HEK293 (cell line): ENCODE results near the gene EMC9.

Source experiments
- BCL11A ChIP-seq: fragments of 450-650 bp; formaldehyde crosslinking; IDR thresholded peaks from 2 replicates; pipeline ENCODE4 v1.5.1; 2016; ENCODE audit warnings: low read depth, missing biosample characterization, missing genetic modification characterization
- GLIS1 ChIP-seq: fragments of 450-650 bp; formaldehyde crosslinking; IDR thresholded peaks from 2 replicates; pipeline ENCODE4 v1.5.1; 2016; ENCODE audit warnings: missing biosample characterization, missing genetic modification characterization
- GLIS2 ChIP-seq: fragments of 450-650 bp; formaldehyde crosslinking; IDR thresholded peaks from 2 replicates; pipeline ENCODE4 v1.5.1; 2016; ENCODE audit warnings: missing biosample characterization, missing genetic modification characterization
- PATZ1 ChIP-seq: fragments of 450-650 bp; formaldehyde crosslinking; IDR thresholded peaks from 2 replicates; pipeline ENCODE4 v1.5.1; 2016; ENCODE audit warnings: missing biosample characterization, missing genetic modification characterization
- SALL2 ChIP-seq: fragments of 450-650 bp; formaldehyde crosslinking; IDR thresholded peaks from 2 replicates; pipeline ENCODE4 v1.5.0; 2017; ENCODE audit warnings: missing biosample characterization, mild to moderate bottlenecking, missing genetic modification characterization, borderline replicate concordance
- SETDB1 ChIP-seq: IDR thresholded peaks from one replicate; pipeline ENCODE4 v1.6.1; 2017; ENCODE audit warnings: mild to moderate bottlenecking, low read length, moderate library complexity, mixed read lengths; ENCODE audit not compliant: insufficient read length
- WT1 ChIP-seq: fragments of 450-650 bp; formaldehyde crosslinking; IDR thresholded peaks from 2 replicates; pipeline ENCODE4 v1.5.1; 2016; ENCODE audit warnings: missing biosample characterization, missing genetic modification characterization
- YY1 ChIP-seq: fragments of 450-650 bp; formaldehyde crosslinking; IDR thresholded peaks from 2 replicates; pipeline ENCODE4 v1.5.1; 2018; ENCODE audit warnings: missing biosample characterization, missing genetic modification characterization
- ZFHX2 ChIP-seq: fragments of 450-650 bp; formaldehyde crosslinking; conservative IDR thresholded peaks from 2 replicates; pipeline ENCODE4 v1.5.1; 2016; ENCODE audit warnings: missing biosample characterization, missing genetic modification characterization
- ZNF132 ChIP-seq: fragments of 450-650 bp; formaldehyde crosslinking; IDR thresholded peaks from 2 replicates; pipeline ENCODE4 v1.5.1; 2017; ENCODE audit warnings: missing biosample characterization, missing genetic modification characterization, borderline replicate concordance
- ZNF157 ChIP-seq: fragments of 450-650 bp; formaldehyde crosslinking; IDR thresholded peaks from 2 replicates; pipeline ENCODE4 v1.5.1; 2016; ENCODE audit warnings: missing biosample characterization, missing genetic modification characterization
- ZNF16 ChIP-seq: fragments of 450-650 bp; formaldehyde crosslinking; IDR thresholded peaks from 2 replicates; pipeline ENCODE4 v1.5.1; 2016; ENCODE audit warnings: low read depth, missing biosample characterization, missing genetic modification characterization
- ZNF174 ChIP-seq: fragments of 450-650 bp; formaldehyde crosslinking; IDR thresholded peaks from 2 replicates; pipeline ENCODE4 v1.5.0; 2017; ENCODE audit warnings: missing biosample characterization, mild to moderate bottlenecking, missing genetic modification characterization
- ZNF175 ChIP-seq: fragments of 450-650 bp; formaldehyde crosslinking; IDR thresholded peaks from 2 replicates; pipeline ENCODE4 v1.5.1; 2016; ENCODE audit warnings: missing biosample characterization, missing genetic modification characterization
- ZNF24 ChIP-seq: fragments of 450-650 bp; formaldehyde crosslinking; IDR thresholded peaks from 2 replicates; pipeline ENCODE4 v1.5.1; 2016; ENCODE audit warnings: missing biosample characterization, missing genetic modification characterization
- ZNF366 ChIP-seq: fragments of 450-650 bp; formaldehyde crosslinking; conservative IDR thresholded peaks from 2 replicates; pipeline ENCODE4 v1.5.1; 2016; ENCODE audit warnings: missing biosample characterization, missing genetic modification characterization
- ZNF423 ChIP-seq: fragments of 450-650 bp; formaldehyde crosslinking; IDR thresholded peaks from 2 replicates; pipeline ENCODE4 v1.5.1; 2016; ENCODE audit warnings: missing biosample characterization, missing genetic modification characterization
- ZNF433 ChIP-seq: fragments of 450-650 bp; formaldehyde crosslinking; IDR thresholded peaks from 2 replicates; pipeline ENCODE4 v1.5.1; 2016; ENCODE audit warnings: missing biosample characterization, missing genetic modification characterization, low read depth
- ZNF501 ChIP-seq: fragments of 450-650 bp; formaldehyde crosslinking; IDR thresholded peaks from 2 replicates; pipeline ENCODE4 v1.5.1; 2016; ENCODE audit warnings: missing biosample characterization, missing genetic modification characterization
- ZNF548 ChIP-seq: fragments of 450-650 bp; formaldehyde crosslinking; IDR thresholded peaks from 2 replicates; pipeline ENCODE4 v1.5.1; 2016; ENCODE audit warnings: missing biosample characterization, missing genetic modification characterization
- ZNF585B ChIP-seq: fragments of 450-650 bp; formaldehyde crosslinking; IDR thresholded peaks from 2 replicates; pipeline ENCODE4 v1.5.1; 2016; ENCODE audit warnings: missing biosample characterization, missing genetic modification characterization
- ZNF596 ChIP-seq: fragments of 450-650 bp; IDR thresholded peaks from 2 replicates; pipeline ENCODE4 v1.5.0; 2018; ENCODE audit warnings: missing biosample characterization, mild to moderate bottlenecking, missing genetic modification characterization, moderate library complexity
- ZNF600 ChIP-seq: fragments of 450-650 bp; formaldehyde crosslinking; IDR thresholded peaks from 2 replicates; pipeline ENCODE4 v1.5.1; 2016; ENCODE audit warnings: missing biosample characterization, missing genetic modification characterization
- ZNF621 ChIP-seq: fragments of 450-650 bp; formaldehyde crosslinking; IDR thresholded peaks from 2 replicates; pipeline ENCODE4 v1.5.1; 2017; ENCODE audit warnings: missing biosample characterization, missing genetic modification characterization
- ZNF626 ChIP-seq: fragments of 450-650 bp; sonication (Bioruptor Pico); formaldehyde crosslinking; IDR thresholded peaks from 2 replicates; pipeline ENCODE4 v1.5.1; 2018; ENCODE audit warnings: missing biosample characterization, missing genetic modification characterization, inconsistent platforms
- ZNF629 ChIP-seq: fragments of 450-650 bp; formaldehyde crosslinking; IDR thresholded peaks from 2 replicates; pipeline ENCODE4 v1.5.1; 2017; ENCODE audit warnings: missing biosample characterization, missing genetic modification characterization
- ZNF660 ChIP-seq: fragments of 450-650 bp; IDR thresholded peaks from 2 replicates; pipeline ENCODE4 v1.5.1; 2018; ENCODE audit warnings: missing biosample characterization, mild to moderate bottlenecking, missing genetic modification characterization
- ZNF837 ChIP-seq: fragments of 450-650 bp; formaldehyde crosslinking; IDR thresholded peaks from 2 replicates; pipeline ENCODE4 v1.5.1; 2016; ENCODE audit warnings: missing biosample characterization, missing genetic modification characterization
- TF ChIP-seq, protein P1 (sequence below): fragments of 450-650 bp; formaldehyde crosslinking; IDR thresholded peaks from 2 replicates; pipeline ENCODE4 v1.5.1; 2016; ENCODE audit warnings: missing biosample characterization, missing genetic modification characterization
- TF ChIP-seq, protein P2 (sequence below): fragments of 450-650 bp; formaldehyde crosslinking; IDR thresholded peaks from 2 replicates; pipeline ENCODE4 v1.5.1; 2017; ENCODE audit warnings: missing biosample characterization, missing genetic modification characterization
- TF ChIP-seq, protein P3 (sequence below): fragments of 450-650 bp; formaldehyde crosslinking; IDR thresholded peaks from 2 replicates; pipeline ENCODE4 v1.5.1; 2016; ENCODE audit warnings: missing biosample characterization, missing genetic modification characterization
- TF ChIP-seq, protein P4 (sequence below): fragments of 450-650 bp; formaldehyde crosslinking; IDR thresholded peaks from 2 replicates; pipeline ENCODE4 v1.5.1; 2016; ENCODE audit warnings: missing biosample characterization, missing genetic modification characterization

Gene EMC9

GRCh38 chr14:24113801-24114531 is 27.4 kb downstream of the EMC9 start (continued):
- TF ChIP-seq BCL11A: 0 out of 2 replicates have a peak, but pooled peaks have one; percentile 24
- TF ChIP-seq ZNF423 (tag by site-specific recombination): peak; percentile 87
- no peak for TF ChIP-seq ZNF175 (tag by site-specific recombination)
- TF ChIP-seq, protein P1, sequence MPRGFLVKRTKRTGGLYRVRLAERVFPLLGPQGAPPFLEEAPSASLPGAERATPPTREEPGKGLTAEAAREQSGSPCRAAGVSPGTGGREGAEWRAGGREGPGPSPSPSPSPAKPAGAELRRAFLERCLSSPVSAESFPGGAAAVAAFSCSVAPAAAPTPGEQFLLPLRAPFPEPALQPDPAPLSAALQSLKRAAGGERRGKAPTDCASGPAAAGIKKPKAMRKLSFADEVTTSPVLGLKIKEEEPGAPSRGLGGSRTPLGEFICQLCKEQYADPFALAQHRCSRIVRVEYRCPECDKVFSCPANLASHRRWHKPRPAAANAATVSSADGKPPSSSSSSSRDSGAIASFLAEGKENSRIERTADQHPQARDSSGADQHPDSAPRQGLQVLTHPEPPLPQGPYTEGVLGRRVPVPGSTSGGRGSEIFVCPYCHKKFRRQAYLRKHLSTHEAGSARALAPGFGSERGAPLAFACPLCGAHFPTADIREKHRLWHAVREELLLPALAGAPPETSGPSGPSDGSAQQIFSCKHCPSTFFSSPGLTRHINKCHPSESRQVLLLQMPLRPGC (tag by site-specific recombination): peak; percentile 56
- no peak for TF ChIP-seq ZNF621 (tag by site-specific recombination)
- TF ChIP-seq, protein P2, sequence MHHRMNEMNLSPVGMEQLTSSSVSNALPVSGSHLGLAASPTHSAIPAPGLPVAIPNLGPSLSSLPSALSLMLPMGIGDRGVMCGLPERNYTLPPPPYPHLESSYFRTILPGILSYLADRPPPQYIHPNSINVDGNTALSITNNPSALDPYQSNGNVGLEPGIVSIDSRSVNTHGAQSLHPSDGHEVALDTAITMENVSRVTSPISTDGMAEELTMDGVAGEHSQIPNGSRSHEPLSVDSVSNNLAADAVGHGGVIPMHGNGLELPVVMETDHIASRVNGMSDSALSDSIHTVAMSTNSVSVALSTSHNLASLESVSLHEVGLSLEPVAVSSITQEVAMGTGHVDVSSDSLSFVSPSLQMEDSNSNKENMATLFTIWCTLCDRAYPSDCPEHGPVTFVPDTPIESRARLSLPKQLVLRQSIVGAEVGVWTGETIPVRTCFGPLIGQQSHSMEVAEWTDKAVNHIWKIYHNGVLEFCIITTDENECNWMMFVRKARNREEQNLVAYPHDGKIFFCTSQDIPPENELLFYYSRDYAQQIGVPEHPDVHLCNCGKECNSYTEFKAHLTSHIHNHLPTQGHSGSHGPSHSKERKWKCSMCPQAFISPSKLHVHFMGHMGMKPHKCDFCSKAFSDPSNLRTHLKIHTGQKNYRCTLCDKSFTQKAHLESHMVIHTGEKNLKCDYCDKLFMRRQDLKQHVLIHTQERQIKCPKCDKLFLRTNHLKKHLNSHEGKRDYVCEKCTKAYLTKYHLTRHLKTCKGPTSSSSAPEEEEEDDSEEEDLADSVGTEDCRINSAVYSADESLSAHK (tag by site-specific recombination): no peak
- TF ChIP-seq YY1: no peak
- TF ChIP-seq GLIS1: peak; percentile 75
- TF ChIP-seq ZNF433: no peak
- TF ChIP-seq ZNF24 (tag by site-specific recombination): peak; percentile 57; the same call in 1 of the 2 replicates
- TF ChIP-seq, protein P3, sequence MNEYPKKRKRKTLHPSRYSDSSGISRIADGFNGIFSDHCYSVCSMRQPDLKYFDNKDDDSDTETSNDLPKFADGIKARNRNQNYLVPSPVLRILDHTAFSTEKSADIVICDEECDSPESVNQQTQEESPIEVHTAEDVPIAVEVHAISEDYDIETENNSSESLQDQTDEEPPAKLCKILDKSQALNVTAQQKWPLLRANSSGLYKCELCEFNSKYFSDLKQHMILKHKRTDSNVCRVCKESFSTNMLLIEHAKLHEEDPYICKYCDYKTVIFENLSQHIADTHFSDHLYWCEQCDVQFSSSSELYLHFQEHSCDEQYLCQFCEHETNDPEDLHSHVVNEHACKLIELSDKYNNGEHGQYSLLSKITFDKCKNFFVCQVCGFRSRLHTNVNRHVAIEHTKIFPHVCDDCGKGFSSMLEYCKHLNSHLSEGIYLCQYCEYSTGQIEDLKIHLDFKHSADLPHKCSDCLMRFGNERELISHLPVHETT: peak; percentile 73; the same call in 1 of the 2 replicates
- no peak for TF ChIP-seq ZNF626 (tag by site-specific recombination)
- TF ChIP-seq PATZ1 (tag by site-specific recombination): peak; percentile 94
- no peak for TF ChIP-seq ZNF548 (tag by site-specific recombination)
- TF ChIP-seq ZNF585B (tag by site-specific recombination): no peak
- 0 out of 2 replicates have a peak, but pooled peaks have one; percentile 30 for TF ChIP-seq ZNF660 (tag by site-specific recombination)
- no peak for TF ChIP-seq ZNF596 (tag by site-specific recombination)
- TF ChIP-seq ZNF157: no peak
- no peak for TF ChIP-seq WT1 (tag by site-specific recombination)
- TF ChIP-seq GLIS2 (tag by site-specific recombination): peak; percentile 87
- no peak for TF ChIP-seq SETDB1
- TF ChIP-seq, protein P4, sequence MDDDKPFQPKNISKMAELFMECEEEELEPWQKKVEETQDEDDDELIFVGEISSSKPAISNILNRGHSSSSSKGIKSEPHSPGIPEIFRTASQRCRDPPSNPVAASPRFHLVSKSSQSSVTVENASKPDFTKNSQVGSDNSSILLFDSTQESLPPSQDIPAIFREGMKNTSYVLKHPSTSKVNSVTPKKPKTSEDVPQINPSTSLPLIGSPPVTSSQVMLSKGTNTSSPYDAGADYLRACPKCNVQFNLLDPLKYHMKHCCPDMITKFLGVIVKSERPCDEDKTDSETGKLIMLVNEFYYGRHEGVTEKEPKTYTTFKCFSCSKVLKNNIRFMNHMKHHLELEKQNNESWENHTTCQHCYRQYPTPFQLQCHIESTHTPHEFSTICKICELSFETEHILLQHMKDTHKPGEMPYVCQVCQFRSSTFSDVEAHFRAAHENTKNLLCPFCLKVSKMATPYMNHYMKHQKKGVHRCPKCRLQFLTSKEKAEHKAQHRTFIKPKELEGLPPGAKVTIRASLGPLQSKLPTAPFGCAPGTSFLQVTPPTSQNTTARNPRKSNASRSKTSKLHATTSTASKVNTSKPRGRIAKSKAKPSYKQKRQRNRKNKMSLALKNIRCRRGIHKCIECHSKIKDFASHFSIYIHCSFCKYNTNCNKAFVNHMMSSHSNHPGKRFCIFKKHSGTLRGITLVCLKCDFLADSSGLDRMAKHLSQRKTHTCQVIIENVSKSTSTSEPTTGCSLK: no peak
- TF ChIP-seq ZNF837 (tag by site-specific recombination): no peak
- no peak for TF ChIP-seq ZNF16 (tag by site-specific recombination)
- peak; percentile 83 for TF ChIP-seq ZNF600 (tag by site-specific recombination)
- peak; percentile 91 for TF ChIP-seq ZNF366 (tag by site-specific recombination)
- no peak; the same call in 1 of the 2 replicates for TF ChIP-seq ZNF629 (tag by site-specific recombination)
- 0 out of 2 replicates have a peak, but pooled peaks have one; percentile 38 for TF ChIP-seq ZNF501
- TF ChIP-seq ZNF132 (tag by site-specific recombination): no peak
- TF ChIP-seq SALL2 (tag by site-specific recombination): no peak
- TF ChIP-seq ZNF174 (tag by site-specific recombination): no peak
- TF ChIP-seq ZFHX2: peak; percentile 79
